T1000 (cell line): ENCODE measurements around the gene SAC3D1.

ENCODE experiments used
- DNase-seq: peaks from one replicate; lab custom pipeline; 2025; ENCODE audit warnings: mixed read lengths; lab: John Stamatoyannopoulos, UW

Gene SAC3D1

GRCh38 chr11:65087827-65088226 lies 46.8 kb downstream of the SAC3D1 start:
- DNase-seq = no peak

- no peak for DNase-seq
Measured at GRCh38 chr11:65089621-65090020, 48.6 kb downstream of the SAC3D1 start.

GRCh38 chr11:65090628-65091027 lies 49.6 kb downstream of the SAC3D1 start:
- DNase-seq = no peak
